Left ventricle myocardium inferior (tissue), 1 donor: Measurements from ENCODE around the gene SWT1. TPM values are rescaled to one million over a fixed set of nuclear protein-coding genes. Genes with fewer than 3 reads are reported as not detected.

Source experiments
- DNase-seq: peaks from one replicate; pipeline ENCODE4 v3.0.0-alpha.2; 2020
- H3K27ac ChIP-seq: fragments of 200-600 bp; replicated peaks from 2 replicates; pipeline ENCODE4 v1.8.0; 2021
- H3K27me3 ChIP-seq: fragments of 200-600 bp; 2 replicates; pipeline ENCODE4 v1.8.0; 2021; ENCODE audit warnings: low read depth
- H3K36me3 ChIP-seq: fragments of 200-600 bp; 2 replicates; pipeline ENCODE4 v1.8.0; 2021
- H3K4me1 ChIP-seq: fragments of 200-600 bp; 2 replicates; pipeline ENCODE4 v1.8.0; 2021
- H3K4me3 ChIP-seq: fragments of 200-600 bp; 2 replicates; pipeline ENCODE4 v1.8.0; 2021; ENCODE audit warnings: mild to moderate bottlenecking, moderate library complexity
- H3K9me3 ChIP-seq: fragments of 200-600 bp; replicated peaks from 2 replicates; pipeline ENCODE4 v1.8.0; 2021
- intact Hi-C: fragments of 100-400 bp; cut with micrococcal nuclease; formaldehyde crosslinking; loops from one replicate; pipeline ENCODE4 v1.11.0; 2022
- total RNA-seq: library from RNA; stranded (reverse); fragmentation: NEBNext Ultra II Directional; extraction: Animal tissue kit (Norgen Biotek cat#: 25700); gene quantifications from one replicate; pipeline ENCODE4 v1.2.1, GENCODE V29; 2021
- TF ChIP-seq, protein P1 (sequence below): fragments of 200-600 bp; IDR thresholded peaks from 2 replicates; pipeline ENCODE4 v1.8.0; 2021; ENCODE audit warnings: antibody characterized with exemption, mild to moderate bottlenecking, borderline replicate concordance
- donor health status: DM: no; HTN: yes; CAD: no; lungs with severe emphysema.

Gene SWT1
- total RNA-seq, 1 donor from 2014 or later: 7.4 TPM

DNA sequence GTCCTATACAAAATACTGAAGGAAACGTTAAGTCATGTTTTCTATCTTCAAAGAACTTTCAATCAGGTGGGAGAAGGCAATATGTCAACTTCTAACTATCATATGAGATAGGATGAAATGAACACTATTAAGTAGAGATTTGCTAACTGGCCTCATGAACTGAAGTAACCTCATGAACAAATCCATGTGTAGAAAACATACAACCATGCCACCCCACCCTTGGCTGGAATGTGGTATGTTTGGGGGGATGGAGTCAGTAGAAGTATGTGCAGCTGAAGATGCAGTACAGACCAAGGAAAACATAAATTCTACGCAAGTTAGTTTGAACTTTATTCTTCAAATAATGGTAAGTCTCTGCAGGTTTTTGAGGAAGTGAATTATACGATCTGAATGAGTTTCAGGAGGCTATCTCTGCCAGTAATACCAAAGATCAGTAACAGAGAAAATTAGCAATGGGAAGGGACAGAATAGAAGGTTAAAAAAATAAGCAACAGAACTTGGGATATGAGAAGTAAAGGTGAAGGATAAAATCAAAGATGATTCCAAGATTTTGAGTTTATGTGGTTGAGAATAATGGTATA is 4.7 kb upstream of the SWT1 start:
- peaks cover 42% of the 10 kb centered on the region for H3K36me3 ChIP-seq
- DNase-seq: no peak
- H3K27me3 ChIP-seq: no peaks in the 10 kb centered on the region
- H3K4me1 ChIP-seq: peaks cover 46% of the 10 kb centered on the region
- TF ChIP-seq, protein P1, sequence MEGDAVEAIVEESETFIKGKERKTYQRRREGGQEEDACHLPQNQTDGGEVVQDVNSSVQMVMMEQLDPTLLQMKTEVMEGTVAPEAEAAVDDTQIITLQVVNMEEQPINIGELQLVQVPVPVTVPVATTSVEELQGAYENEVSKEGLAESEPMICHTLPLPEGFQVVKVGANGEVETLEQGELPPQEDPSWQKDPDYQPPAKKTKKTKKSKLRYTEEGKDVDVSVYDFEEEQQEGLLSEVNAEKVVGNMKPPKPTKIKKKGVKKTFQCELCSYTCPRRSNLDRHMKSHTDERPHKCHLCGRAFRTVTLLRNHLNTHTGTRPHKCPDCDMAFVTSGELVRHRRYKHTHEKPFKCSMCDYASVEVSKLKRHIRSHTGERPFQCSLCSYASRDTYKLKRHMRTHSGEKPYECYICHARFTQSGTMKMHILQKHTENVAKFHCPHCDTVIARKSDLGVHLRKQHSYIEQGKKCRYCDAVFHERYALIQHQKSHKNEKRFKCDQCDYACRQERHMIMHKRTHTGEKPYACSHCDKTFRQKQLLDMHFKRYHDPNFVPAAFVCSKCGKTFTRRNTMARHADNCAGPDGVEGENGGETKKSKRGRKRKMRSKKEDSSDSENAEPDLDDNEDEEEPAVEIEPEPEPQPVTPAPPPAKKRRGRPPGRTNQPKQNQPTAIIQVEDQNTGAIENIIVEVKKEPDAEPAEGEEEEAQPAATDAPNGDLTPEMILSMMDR: no peak
- no peaks in the 10 kb centered on the region for H3K9me3 ChIP-seq
- intact Hi-C loops: no loop called here
- H3K4me3 ChIP-seq: no peak overlapping the region
- H3K27ac ChIP-seq: no peak overlapping the region

DNA sequence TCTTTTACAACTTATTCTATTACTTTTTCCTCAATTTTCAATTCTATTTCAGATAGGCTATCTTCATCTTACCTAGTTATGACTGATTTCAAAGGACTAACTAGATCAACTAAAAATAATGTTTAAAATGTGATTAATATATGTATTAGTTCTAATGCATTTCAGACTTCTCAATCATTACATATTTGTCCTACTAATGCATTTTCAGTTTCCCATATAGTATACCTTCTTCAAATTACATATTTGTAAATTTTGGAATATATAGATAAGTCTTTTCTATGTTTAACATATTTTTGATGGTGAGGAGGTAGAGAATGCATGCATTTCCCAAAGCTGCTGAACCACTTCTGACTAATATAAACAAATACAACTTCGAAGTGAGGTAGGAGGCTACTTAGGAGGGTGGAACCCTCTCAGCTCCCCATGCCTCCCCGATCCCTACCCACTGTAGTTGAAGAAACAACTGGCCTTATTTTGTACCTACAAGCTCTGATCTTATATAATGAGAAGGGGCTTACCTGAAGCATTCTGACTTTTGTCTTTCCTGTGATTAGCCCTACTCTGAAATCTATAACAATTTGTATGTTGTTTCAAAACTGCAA is 2.0 kb upstream of the SWT1 start:
- intact Hi-C loops: no loop called here
- TF ChIP-seq, protein P1: no peak
- peak overlapping the region; percentile 98 for H3K27ac ChIP-seq
- H3K4me3 ChIP-seq: peak overlapping the region; percentile 79
- peaks cover 14% of the 10 kb centered on the region for H3K36me3 ChIP-seq
- H3K4me1 ChIP-seq: peaks cover 66% of the 10 kb centered on the region
- H3K27me3 ChIP-seq: no peaks in the 10 kb centered on the region
- no peaks in the 10 kb centered on the region for H3K9me3 ChIP-seq
- DNase-seq: no peak

DNA sequence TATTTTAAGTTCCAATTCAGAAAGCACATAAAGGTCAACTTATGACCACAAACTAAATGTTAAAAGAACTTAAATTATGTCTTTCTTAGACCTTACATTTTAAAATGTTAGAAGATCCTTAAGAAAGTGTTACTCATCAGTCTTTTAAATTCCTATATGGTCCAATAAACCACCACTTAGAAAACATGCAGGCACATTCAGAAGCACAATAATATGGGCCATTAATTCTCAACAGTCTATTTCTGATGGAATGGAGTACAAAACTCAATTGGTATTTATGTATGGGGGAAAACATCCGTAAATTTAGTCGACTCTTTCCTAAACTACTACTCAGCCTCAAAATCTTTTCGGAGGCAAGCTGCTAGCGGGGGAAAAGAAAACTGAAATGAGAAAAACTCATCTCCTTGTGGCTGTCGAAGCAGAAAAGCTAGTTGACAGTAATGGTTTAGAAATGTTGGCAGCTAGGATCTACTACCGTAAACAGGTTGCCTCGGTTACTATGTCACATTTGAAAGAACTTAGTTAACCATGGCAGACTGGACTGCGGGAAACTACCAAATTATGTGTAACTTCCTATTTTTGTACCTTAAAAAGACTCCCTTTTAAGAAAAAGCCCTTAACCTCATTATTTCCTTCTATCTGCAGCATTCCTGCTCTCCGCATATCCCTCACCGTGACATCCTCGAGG is 1.2 kb upstream of the SWT1 start:
- TF ChIP-seq, protein P1: no peak
- H3K4me1 ChIP-seq: peaks cover 66% of the 10 kb centered on the region

DNA sequence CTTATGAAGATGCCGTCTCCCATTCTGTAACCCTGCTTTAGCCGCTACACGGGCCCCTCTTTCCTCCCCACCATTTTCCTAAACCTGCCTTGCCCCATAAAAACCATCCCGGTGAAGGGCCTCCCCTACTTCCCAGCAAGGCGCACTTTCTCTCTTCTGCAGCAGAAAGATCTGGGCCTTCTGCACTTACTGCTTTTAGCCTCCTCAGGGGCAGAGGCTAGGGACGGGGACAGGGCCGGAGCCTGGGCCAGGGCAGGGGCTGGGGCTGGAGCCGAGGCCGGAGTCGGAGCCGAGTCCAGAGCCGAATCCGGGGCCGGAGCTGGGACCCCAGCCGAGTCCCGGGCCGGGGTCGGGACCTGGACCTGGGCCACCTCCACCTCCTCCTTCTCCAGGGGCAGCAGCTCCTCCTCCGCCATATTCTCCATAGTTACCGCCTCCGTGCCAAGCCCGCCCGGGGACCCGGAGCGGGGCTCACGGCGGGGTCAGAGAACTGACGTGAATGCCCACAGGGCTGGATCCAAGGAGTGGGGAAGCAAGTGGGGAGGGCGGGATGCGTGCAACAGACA is 596 bp upstream of the SWT1 start:
- H3K9me3 ChIP-seq: no peaks in the 10 kb centered on the region
- no peak for DNase-seq
- H3K27ac ChIP-seq: peak overlapping the region; percentile 98
- TF ChIP-seq, protein P1: no peak
- H3K27me3 ChIP-seq: no peaks in the 10 kb centered on the region
- peak overlapping the region; percentile 79 for H3K4me3 ChIP-seq
- peaks cover 66% of the 10 kb centered on the region for H3K4me1 ChIP-seq
- intact Hi-C loops: no loop called here
- peaks cover 5% of the 10 kb centered on the region for H3K36me3 ChIP-seq

More for the DNA sequence above, 1.2 kb upstream of the SWT1 start:
- no peak for DNase-seq
- no peaks in the 10 kb centered on the region for H3K9me3 ChIP-seq
- intact Hi-C loops: no loop called here
- peaks cover 7% of the 10 kb centered on the region for H3K36me3 ChIP-seq
- no peaks in the 10 kb centered on the region for H3K27me3 ChIP-seq
- H3K27ac ChIP-seq: peak overlapping the region; percentile 98
- H3K4me3 ChIP-seq: peak overlapping the region; percentile 79

DNA sequence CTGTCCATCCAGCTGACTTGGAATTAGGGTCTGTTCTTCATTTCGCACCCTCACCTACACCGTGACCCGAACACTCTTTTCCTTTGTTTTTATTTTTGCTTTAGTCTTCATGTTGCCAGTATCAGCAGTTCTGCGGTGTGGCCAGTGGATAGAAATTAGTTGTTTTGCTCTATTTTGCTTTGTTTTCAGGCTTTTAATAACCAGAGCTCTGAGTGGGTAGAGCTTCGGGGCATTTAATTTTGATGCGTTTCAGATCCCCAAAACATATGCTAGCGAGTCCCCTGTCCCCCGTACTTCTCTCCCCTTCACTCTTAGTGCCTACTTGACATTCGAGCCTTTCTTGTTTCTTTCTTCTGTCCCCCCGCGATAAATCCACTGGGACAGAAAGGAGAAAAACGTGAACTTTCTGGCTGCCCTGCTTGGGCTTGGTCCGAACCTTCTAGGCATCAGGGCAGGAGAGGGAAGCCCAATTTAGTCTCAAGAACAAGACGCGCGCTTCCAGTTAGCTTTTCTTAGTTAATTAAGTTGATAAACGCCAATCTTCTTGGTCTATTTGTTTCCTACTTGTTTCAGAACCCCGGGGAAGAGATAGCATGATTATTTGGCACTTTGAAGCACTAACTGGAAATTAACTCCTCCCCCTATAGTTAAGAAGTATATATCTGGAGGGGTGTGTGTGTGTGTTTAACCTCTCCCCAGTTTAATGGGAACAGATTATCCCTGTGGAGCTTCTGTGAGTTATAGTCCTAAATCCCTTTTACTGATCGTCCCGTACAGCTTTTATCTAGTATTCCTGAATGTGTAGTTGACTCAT is 839 bp downstream of the SWT1 start:
- peaks cover 6% of the 10 kb centered on the region for H3K36me3 ChIP-seq
- H3K27me3 ChIP-seq: no peaks in the 10 kb centered on the region
- DNase-seq: no peak
- H3K9me3 ChIP-seq: no peaks in the 10 kb centered on the region
- peak overlapping the region; percentile 79 for H3K4me3 ChIP-seq
- H3K4me1 ChIP-seq: peaks cover 60% of the 10 kb centered on the region
- TF ChIP-seq, protein P1: no peak
- intact Hi-C loops: no loop called here
- H3K27ac ChIP-seq: peak overlapping the region; percentile 98
